Anterior cingulate cortex (tissue), 58 donors: ENCODE measurements around the gene HSH2D.
A peak's percentile ranks its signal among the peaks of the same experiment; 100 is the strongest.

ENCODE experiments used
- DNase-seq, 58 donors: peaks; one replicate each; lab custom pipeline; 2025; lab: John Stamatoyannopoulos, UW

The HSH2D gene

GRCh38 chr19:16188521-16188920 lies 45.0 kb downstream of the HSH2D start:
- DNase-seq: no peak

GRCh38 chr19:16190198-16190597 lies 46.7 kb downstream of the HSH2D start:
- DNase-seq: no peak

- no peak for DNase-seq
Measured at GRCh38 chr19:16190736-16191135, 47.3 kb downstream of the HSH2D start.

- no peak for DNase-seq
Measured at GRCh38 chr19:16191216-16191908, 47.9 kb downstream of the HSH2D start.

- DNase-seq: no peak
Measured at GRCh38 chr19:16193466-16193865, 50.0 kb downstream of the HSH2D start.

- no peak for DNase-seq
Measured at GRCh38 chr19:16197188-16197621, 53.7 kb downstream of the HSH2D start.

GRCh38 chr19:16197622-16198369 lies 54.3 kb downstream of the HSH2D start, which contains the start of gene AP1M1:
Gene AP1M1, plus strand, starts transcription at chr19:16197911. Its CDS starts 116 bp downstream, at chr19:16198027.
- DNase-seq: peak; percentile 63 to 99 (median 95)

GRCh38 chr19:16198370-16198651 lies 54.8 kb downstream of the HSH2D start:
- DNase-seq: no peak

GRCh38 chr19:16199275-16199932 lies 55.9 kb downstream of the HSH2D start:
- DNase-seq: no peak

- DNase-seq: no peak
Measured at GRCh38 chr19:16200038-16201010, 56.8 kb downstream of the HSH2D start.

- DNase-seq: no peak
Measured at GRCh38 chr19:16201011-16201391, 57.5 kb downstream of the HSH2D start.

GRCh38 chr19:16202320-16203255 lies 59.1 kb downstream of the HSH2D start:
- DNase-seq: peak in 1 of 58 donors; percentile 24

GRCh38 chr19:16203256-16204004 lies 59.9 kb downstream of the HSH2D start:
- DNase-seq: no peak

- no peak for DNase-seq
Measured at GRCh38 chr19:16204005-16204294, 60.5 kb downstream of the HSH2D start.

- DNase-seq: no peak
Measured at GRCh38 chr19:16205205-16206045, 61.9 kb downstream of the HSH2D start.

GRCh38 chr19:16206046-16206605 lies 62.6 kb downstream of the HSH2D start:
- no peak for DNase-seq

- DNase-seq: no peak
Measured at GRCh38 chr19:16206637-16207036, 63.2 kb downstream of the HSH2D start.

- DNase-seq: no peak
Measured at GRCh38 chr19:16207063-16207462, 63.6 kb downstream of the HSH2D start.
